Subcutaneous adipose tissue (tissue), 4 donors: ENCODE measurements around the gene METTL17. TPM values are rescaled to one million over a fixed set of nuclear protein-coding genes. Genes with fewer than 3 reads are reported as not detected.

Source experiments
- total RNA-seq, 4 donors: library from RNA; depleted of rRNA; stranded (reverse); fragments of >200 nt; gene quantifications; one replicate each; pipeline ENCODE4 v1.1.0, GENCODE V29; 2016
- TF ChIP-seq, protein P1 (sequence below): fragments of 450-650 bp; IDR thresholded peaks from one replicate; pipeline ENCODE4 v1.5.1; 2016; ENCODE audit warnings: low read depth, mild to moderate bottlenecking, control low read depth, antibody characterized with exemption, moderate library complexity

The METTL17 gene
- total RNA-seq, 4 donors from 2014 or later, result 66.9 to 85.8 (median 71.2) TPM

DNA sequence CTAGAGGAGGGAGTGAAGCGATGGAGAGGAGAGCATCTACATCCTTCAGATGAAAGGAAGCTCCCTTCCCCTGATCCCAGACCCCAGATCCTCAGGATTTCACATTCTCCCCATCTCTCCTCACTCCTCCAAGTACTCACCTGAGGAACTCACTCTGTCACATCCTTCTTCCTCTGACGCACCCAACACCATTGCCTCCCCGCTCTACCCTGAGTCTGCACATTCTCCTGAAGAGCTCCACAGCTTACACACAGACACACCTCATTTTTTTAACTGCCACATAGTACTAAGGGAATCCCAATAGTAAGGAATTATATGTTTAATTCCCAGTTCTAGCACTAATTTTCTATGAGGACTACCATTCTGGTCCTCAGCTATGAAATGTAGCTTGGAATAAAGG lies 16.3 kb upstream of the METTL17 start:
- TF ChIP-seq, protein P1, sequence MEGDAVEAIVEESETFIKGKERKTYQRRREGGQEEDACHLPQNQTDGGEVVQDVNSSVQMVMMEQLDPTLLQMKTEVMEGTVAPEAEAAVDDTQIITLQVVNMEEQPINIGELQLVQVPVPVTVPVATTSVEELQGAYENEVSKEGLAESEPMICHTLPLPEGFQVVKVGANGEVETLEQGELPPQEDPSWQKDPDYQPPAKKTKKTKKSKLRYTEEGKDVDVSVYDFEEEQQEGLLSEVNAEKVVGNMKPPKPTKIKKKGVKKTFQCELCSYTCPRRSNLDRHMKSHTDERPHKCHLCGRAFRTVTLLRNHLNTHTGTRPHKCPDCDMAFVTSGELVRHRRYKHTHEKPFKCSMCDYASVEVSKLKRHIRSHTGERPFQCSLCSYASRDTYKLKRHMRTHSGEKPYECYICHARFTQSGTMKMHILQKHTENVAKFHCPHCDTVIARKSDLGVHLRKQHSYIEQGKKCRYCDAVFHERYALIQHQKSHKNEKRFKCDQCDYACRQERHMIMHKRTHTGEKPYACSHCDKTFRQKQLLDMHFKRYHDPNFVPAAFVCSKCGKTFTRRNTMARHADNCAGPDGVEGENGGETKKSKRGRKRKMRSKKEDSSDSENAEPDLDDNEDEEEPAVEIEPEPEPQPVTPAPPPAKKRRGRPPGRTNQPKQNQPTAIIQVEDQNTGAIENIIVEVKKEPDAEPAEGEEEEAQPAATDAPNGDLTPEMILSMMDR, result no peak

DNA sequence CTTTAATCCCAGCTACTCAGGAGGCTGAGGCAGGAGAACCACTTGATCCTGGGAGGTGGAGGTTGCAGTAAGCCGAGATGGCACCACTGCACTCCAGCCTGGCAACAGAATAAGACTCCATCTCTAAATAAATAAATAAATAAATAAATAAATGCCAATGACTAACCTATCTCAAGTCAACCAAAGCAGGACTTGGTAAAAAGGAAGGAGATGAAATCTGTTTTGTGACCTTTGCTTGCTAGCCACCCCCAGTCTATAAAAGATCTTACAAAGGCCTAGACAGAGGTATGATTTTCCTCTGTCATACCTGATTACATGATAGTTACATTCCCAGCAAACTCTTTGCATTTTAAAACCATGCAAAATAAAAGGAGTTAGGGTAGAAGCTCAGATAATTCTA lies 13.5 kb upstream of the METTL17 start:
- TF ChIP-seq, protein P1, result no peak

DNA sequence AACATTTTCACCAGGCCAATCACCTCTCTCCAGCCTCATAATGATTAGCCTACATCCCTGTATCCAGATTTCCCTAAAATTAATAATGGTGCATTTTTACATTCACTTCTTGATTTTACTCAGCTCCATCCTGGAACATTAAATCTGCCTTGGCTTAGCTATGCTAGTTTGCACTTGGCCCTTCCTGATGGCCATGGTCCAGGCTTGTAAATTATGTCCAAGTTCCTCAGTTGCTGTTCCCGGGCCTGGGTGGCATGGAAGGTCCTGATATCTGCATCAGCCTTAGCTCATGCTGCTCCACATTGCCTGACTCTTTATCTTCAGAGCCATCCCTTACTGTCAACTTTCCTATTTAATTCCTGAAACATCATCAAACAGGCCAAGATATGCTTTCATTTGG lies 11.1 kb upstream of the METTL17 start:
- TF ChIP-seq, protein P1, result no peak

DNA sequence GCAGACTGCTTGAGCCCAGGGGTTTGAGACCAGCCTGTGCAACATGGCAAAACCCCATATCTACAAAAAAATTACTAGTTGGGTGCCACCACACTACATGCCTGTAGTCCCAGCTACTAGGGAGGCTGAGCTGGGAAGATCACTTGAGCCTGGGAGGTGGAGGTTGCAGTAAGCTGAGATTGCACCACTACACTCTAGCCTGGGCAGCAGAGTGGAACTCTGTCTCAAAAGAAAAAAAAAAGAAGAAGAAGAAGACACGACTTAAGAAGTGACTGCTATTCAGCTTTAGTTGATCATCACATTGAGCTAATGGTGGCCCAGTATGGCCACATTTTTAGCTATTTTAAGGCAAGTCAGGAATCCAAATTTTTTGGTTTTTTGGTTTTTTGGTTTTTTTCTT lies 8.9 kb upstream of the METTL17 start:
- TF ChIP-seq, protein P1, result no peak

- TF ChIP-seq, protein P1, result no peak
Measured at GRCh38 chr14:20982646-20983369, 7.0 kb upstream of the METTL17 start.

DNA sequence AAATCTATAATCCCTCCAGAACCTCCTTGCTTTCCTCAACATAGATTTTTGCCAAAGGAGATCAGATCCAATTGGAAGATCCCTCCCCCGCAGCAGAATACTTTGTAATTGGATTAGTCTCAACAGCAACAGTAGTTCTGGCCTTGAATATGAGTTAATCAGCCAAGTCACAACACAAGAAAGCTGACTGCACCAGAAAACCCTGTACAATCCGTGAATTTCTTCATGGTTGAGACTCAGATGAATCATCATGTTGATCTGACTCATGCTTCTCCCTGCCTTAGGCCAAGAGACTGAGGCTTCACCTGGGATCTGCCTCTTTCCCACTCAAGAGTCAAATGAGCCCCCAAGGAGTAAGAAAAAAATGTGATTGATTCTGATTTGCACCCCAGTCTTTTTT lies 3.0 kb upstream of the METTL17 start:
- TF ChIP-seq, protein P1, result no peak

DNA sequence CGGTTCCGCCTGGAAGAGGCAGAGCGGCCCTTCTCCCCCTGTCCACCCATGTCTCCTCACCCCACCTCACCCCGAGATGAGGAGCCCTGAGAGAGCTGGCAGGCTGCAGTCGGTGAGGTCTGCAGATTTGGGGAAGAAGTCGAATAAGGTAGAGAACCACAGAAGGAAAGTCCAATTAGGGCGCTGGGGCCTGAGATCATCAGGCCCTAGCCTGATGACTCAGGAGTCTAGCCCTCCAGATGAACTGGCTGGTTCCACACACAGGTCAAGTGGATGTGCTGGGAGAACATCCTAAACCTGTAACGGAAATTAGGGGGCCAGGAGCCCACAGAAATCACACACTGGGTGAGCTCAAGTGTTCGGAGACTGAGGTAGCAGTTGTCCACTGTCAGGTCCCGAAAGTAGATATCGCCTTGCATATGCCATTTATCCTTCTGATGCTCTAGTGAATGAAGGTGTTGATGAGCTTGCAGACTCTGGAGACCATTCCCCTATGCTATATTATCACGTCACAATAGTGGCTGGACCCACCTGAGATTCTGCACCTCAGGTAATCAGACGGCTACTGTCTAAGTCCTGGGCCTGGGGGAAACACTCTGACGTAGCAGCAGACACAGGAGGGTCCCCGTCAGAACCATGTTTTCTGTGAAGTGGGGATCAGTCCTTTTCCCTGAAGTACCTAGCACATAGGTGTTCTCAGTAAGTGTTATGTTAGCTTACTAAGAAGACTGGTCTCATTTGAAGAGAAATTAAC lies 886 bp upstream of the METTL17 start:
- TF ChIP-seq, protein P1, result no peak
